Prostate gland (tissue), 2 donors: Measurements from ENCODE around the gene FOXN1. TPM values are rescaled to one million over a fixed set of nuclear protein-coding genes. Genes with fewer than 3 reads are reported as not detected.

Experiments used
- DNase-seq: peaks from one replicate; pipeline ENCODE4 v3.0.0-alpha.2; 2019; ENCODE audit warnings: low spot score
- H3K27ac ChIP-seq, 2 donors: fragments of 200-600 bp; sonication (generic); 2 replicates each; pipeline ENCODE4 v1.5.1; 2017 to 2019
- H3K27me3 ChIP-seq: fragments of 200-600 bp; sonication (generic); replicated peaks from 2 replicates; pipeline ENCODE4 v1.5.1; 2019; ENCODE audit not compliant: insufficient read depth
- H3K36me3 ChIP-seq, 2 donors: fragments of 200-600 bp; sonication (generic); 1 replicate in 1 of 2; 2 replicates in 1 of 2; pipeline versions ENCODE4 v1.5.1 to v1.8.1; 2017 to 2019
- H3K4me1 ChIP-seq: fragments of 200-600 bp; sonication (generic); replicated peaks from 2 replicates; pipeline ENCODE4 v1.5.1; 2019
- H3K4me3 ChIP-seq, 2 donors: fragments of 200-600 bp; sonication (generic); 2 replicates each; pipeline ENCODE4 v1.5.1; 2017 to 2019
- H3K9me3 ChIP-seq: fragments of 200-600 bp; sonication (generic); 2 replicates; pipeline ENCODE4 v1.5.1; 2017
- CTCF ChIP-seq, 4 experiments: fragments of 200-600 bp in 2 of 4; fragments of 450-650 bp in 2 of 4; sonication (generic) in 2 of 4; IDR thresholded peaks; 1 replicate in 3 of 4; 2 replicates in 1 of 4; pipeline ENCODE4 v1.5.1; 2016 to 2019; ENCODE audit warnings: antibody characterized with exemption in 4 of 4, mild to moderate bottlenecking in 2 of 4, moderate library complexity in 2 of 4
- POLR2A ChIP-seq: fragments of 450-650 bp; IDR thresholded peaks from one replicate; pipeline ENCODE4 v1.6.1; 2016; ENCODE audit warnings: antibody characterized with exemption, mild to moderate bottlenecking
- POLR2AphosphoS5 ChIP-seq: sonication (generic); formaldehyde crosslinking; IDR thresholded peaks from one replicate; pipeline ENCODE4 v1.6.1; 2017; ENCODE audit warnings: antibody characterized with exemption
- WGBS: methylation state at CpG from one replicate; pipeline ENCODE4 v1.1.5; 2018; 5-methylcytosine and 5-hydroxymethylcytosine counted together
- intact Hi-C: fragments of 100-400 bp; cut with DNase I; formaldehyde crosslinking; loops from one replicate; pipeline ENCODE4 v1.14.2; 2022
- total RNA-seq, 2 donors: library from RNA; depleted of rRNA; stranded (reverse); fragments of >200 nt; gene quantifications; one replicate each; pipeline ENCODE4 v1.1.0, GENCODE V29; 2016

The FOXN1 gene
- total RNA-seq, 2 donors from 2014 or later, result 0.64 to 1.2 TPM

GRCh38 chr17:28540231-28540630, 34.1 kb downstream of the FOXN1 start:
- DNase-seq, result no peak
- 71% methylated on average over 4 of the region's 4 CpGs for WGBS

GRCh38 chr17:28541439-28541838, 35.3 kb downstream of the FOXN1 start:
- H3K4me1 ChIP-seq, result no peaks in the 10 kb centered on the region
- no peak overlapping the region for H3K27ac ChIP-seq
- H3K27me3 ChIP-seq, result no peaks in the 10 kb centered on the region
- H3K36me3 ChIP-seq, result no peaks in the 10 kb centered on the region
- H3K9me3 ChIP-seq, result no peaks in the 10 kb centered on the region
- H3K4me3 ChIP-seq, result no peak overlapping the region
- intact Hi-C loops, result loop anchor here (5.0 kb wide), 1 partner anchor 44 kb away; no protein-coding TSS in a partner anchor
- no peak for DNase-seq
- 83% methylated on average over 4 of the region's 4 CpGs for WGBS
- TF ChIP-seq POLR2A (no peak), POLR2AphosphoS5 (no peak), CTCF (IDR thresholded peaks at IDR 0.05) (no peak)

More at GRCh38 chr17:28540231-28540630, 34.1 kb downstream of the FOXN1 start:
- Histone ChIP-seq H3K9me3 (no peaks in the 10 kb centered on the region), H3K4me1 (no peaks in the 10 kb centered on the region), H3K4me3 (no peak overlapping the region), H3K36me3 (no peaks in the 10 kb centered on the region), H3K27me3 (no peaks in the 10 kb centered on the region), H3K27ac (no peak overlapping the region)
- TF ChIP-seq CTCF (IDR thresholded peaks at IDR 0.05) (no peak), POLR2AphosphoS5 (no peak), POLR2A (no peak)
- intact Hi-C loops, result loop anchor here (5.0 kb wide), 1 partner anchor 43 kb away; no protein-coding TSS in a partner anchor

GRCh38 chr17:28544402-28545140, 38.4 kb downstream of the FOXN1 start:
- no peak for DNase-seq
- no peak overlapping the region for H3K27ac ChIP-seq
- H3K4me3 ChIP-seq, result no peak overlapping the region
- no peaks in the 10 kb centered on the region for H3K9me3 ChIP-seq
- H3K27me3 ChIP-seq, result no peaks in the 10 kb centered on the region
- intact Hi-C loops, result loop anchor here (5.0 kb wide), 2 partner anchors 47 to 68 kb away; partner anchors contain the start of gene RSKR
- TF ChIP-seq CTCF (IDR thresholded peaks at IDR 0.05), result no peak
- no peak for TF ChIP-seq POLR2AphosphoS5
- TF ChIP-seq POLR2A, result no peak
- no peaks in the 10 kb centered on the region for H3K36me3 ChIP-seq
- 63% methylated on average over 4 of the region's 4 CpGs for WGBS
- no peaks in the 10 kb centered on the region for H3K4me1 ChIP-seq

- Histone ChIP-seq H3K27me3 (no peaks in the 10 kb centered on the region), H3K36me3 (no peaks in the 10 kb centered on the region), H3K9me3 (no peaks in the 10 kb centered on the region), H3K27ac (no peak overlapping the region), H3K4me3 (no peak overlapping the region), H3K4me1 (no peaks in the 10 kb centered on the region)
- intact Hi-C loops, result loop anchor here (5.0 kb wide), 1 partner anchor 67 kb away; the partner anchor contains the start of gene RSKR
- TF ChIP-seq POLR2AphosphoS5 (no peak), CTCF (IDR thresholded peaks at IDR 0.05) (no peak), POLR2A (no peak)
- no peak for DNase-seq
- 83% methylated on average over 2 of the region's 2 CpGs for WGBS
Measured at GRCh38 chr17:28545141-28545503, 39.0 kb downstream of the FOXN1 start.
